Upper lobe of right lung (tissue), 1 donor: ENCODE results near the gene CALU. TPM values are rescaled to one million over a fixed set of nuclear protein-coding genes. Genes with fewer than 3 reads are reported as not detected.

Source experiments
- ATAC-seq: fragments of 200-7000 bp; cut with Tn5 transposase; one replicate; pipeline ENCODE4 v1.9.1; 2020; ENCODE audit warnings: mild to moderate bottlenecking, moderate library complexity
- DNase-seq: peaks from one replicate; pipeline ENCODE4 v3.0.0-alpha.2; 2020
- H3K27ac ChIP-seq: fragments of 200-600 bp; one replicate; pipeline ENCODE4 v1.8.0; 2022
- H3K27me3 ChIP-seq: fragments of 200-600 bp; one replicate; pipeline ENCODE4 v1.8.0; 2022; ENCODE audit warnings: mild to moderate bottlenecking
- H3K36me3 ChIP-seq: fragments of 200-600 bp; one replicate; pipeline ENCODE4 v1.8.0; 2022
- H3K4me1 ChIP-seq: fragments of 200-600 bp; one replicate; pipeline ENCODE4 v1.8.0; 2022
- H3K4me3 ChIP-seq: fragments of 200-600 bp; one replicate; pipeline ENCODE4 v1.8.0; 2022; ENCODE audit warnings: mild to moderate bottlenecking
- H3K9me3 ChIP-seq: fragments of 200-600 bp; one replicate; pipeline ENCODE4 v1.8.0; 2022
- intact Hi-C: fragments of 100-400 bp; cut with DNase I; formaldehyde crosslinking; loops from one replicate; pipeline ENCODE4 v1.11.0; 2022
- long read RNA-seq: library from polyadenylated mRNA; unstranded; transcript quantifications from one replicate; pipeline ENCODE4 v2.0.0, GENCODE V29; 2021
- total RNA-seq: library from RNA; stranded (reverse); fragmentation: NEBNext Ultra II Directional; extraction: Animal tissue kit (Norgen Biotek cat#: 25700); gene quantifications from one replicate; pipeline ENCODE4 v1.2.1, GENCODE V29; 2021
- TF ChIP-seq, protein P1 (sequence below): fragments of 200-600 bp; IDR thresholded peaks from one replicate; pipeline ENCODE4 v1.8.0; 2022; ENCODE audit warnings: antibody characterized with exemption
- donor health status: DM: no; HTN: yes; CAD: no; lungs with severe emphysema.

CALU gene
- 100 TPM for total RNA-seq
- long read RNA-seq, transcript CALU-201 (7 exons, 3,357 nt) = major isoform, 279 of 379 reads
- long read RNA-seq, transcript CALU-202 (7 exons, 2,438 nt) = minor isoform, 76 of 379 reads
- long read RNA-seq, partial matches to known transcripts = 12 of 379 reads
- long read RNA-seq, other reads (novel, unspliced or antisense) = 10 of 379 reads

DNA sequence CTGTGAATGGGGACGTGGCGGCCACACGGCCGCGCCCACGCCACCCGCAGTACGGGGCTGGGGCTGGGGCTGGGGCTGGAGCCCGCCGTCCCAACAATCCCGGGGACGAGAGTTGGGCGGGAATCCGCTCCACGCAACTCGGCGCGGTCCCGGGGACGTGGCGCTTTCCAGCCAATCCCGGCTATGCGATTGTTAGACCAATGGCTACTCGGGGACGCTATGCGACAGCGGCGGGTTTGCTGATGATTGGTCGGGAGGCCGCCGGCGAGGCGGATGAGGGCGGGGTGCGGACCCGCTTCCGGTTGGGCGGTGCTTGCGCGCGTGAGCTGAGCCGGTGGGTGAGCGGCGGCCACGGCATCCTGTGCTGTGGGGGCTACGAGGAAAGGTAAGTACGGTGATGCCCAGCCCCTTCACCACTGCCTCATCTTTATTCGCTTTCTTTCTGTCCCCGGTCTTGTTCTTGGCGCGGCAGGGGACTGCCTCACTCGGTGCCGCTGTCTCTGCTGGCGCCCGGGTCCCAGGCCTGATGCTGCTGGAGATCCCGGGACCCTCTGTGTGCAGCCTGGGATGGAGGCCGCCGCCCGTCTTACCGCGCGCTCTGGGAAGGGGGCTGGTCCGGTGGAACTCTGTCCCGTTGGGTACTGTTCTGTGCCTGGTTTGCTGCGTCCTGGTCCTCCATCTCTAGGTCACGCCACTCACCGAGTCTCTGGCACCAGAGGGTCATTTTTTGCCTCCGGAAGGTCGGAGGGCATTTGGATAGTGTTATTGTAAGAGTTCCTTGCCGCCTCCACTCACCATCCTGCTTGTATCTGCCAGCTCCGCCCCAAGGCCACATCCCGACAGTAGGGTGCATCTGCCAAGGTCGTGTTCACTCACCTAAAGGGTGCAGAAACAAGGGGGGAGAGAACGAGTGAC is at the start of gene CALU:
CALU (plus strand) TSS at position 312 of the 915 bp plus-strand sequence. CDS start 9,225 bp downstream, outside the sequence.
- peaks cover 25% of the 10 kb centered on the region for H3K4me1 ChIP-seq
- peak; percentile 98 for DNase-seq
- TF ChIP-seq, protein P1, sequence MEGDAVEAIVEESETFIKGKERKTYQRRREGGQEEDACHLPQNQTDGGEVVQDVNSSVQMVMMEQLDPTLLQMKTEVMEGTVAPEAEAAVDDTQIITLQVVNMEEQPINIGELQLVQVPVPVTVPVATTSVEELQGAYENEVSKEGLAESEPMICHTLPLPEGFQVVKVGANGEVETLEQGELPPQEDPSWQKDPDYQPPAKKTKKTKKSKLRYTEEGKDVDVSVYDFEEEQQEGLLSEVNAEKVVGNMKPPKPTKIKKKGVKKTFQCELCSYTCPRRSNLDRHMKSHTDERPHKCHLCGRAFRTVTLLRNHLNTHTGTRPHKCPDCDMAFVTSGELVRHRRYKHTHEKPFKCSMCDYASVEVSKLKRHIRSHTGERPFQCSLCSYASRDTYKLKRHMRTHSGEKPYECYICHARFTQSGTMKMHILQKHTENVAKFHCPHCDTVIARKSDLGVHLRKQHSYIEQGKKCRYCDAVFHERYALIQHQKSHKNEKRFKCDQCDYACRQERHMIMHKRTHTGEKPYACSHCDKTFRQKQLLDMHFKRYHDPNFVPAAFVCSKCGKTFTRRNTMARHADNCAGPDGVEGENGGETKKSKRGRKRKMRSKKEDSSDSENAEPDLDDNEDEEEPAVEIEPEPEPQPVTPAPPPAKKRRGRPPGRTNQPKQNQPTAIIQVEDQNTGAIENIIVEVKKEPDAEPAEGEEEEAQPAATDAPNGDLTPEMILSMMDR = no peak

DNA sequence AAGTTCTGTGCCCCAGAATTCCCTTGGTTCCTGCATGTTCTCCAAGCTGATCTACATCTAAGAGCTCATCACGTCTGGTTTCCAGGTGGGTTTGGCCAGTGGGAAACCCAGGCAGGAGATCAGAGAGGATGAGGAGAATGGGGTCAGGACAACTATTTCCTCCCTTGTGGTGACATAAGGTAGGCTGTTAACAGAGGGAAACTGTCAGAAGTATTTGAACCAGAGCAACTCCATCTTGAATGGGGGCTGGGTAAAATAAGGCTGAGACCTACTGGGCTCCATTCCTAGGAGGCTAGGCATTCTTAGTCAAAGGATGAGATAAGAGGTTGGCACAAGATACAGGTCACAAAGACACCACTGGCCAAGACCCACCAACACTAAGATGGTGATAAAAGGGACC is 47.9 kb upstream of the CALU start:
- TF ChIP-seq, protein P1 = no peak
- H3K4me1 ChIP-seq = no peaks in the 10 kb centered on the region
- ATAC-seq (no peak), DNase-seq (no peak)
- H3K4me3 ChIP-seq = no peak overlapping the region
- H3K27me3 ChIP-seq = no peaks in the 10 kb centered on the region
- H3K9me3 ChIP-seq = no peaks in the 10 kb centered on the region
- no peaks in the 10 kb centered on the region for H3K36me3 ChIP-seq
- intact Hi-C loops = no loop called here
- H3K27ac ChIP-seq = no peak overlapping the region

More for the DNA sequence above, at the start of gene CALU:
- Histone ChIP-seq H3K4me3 (peak within 1 kb of the TSS; percentile 98), H3K36me3 (no peaks in the 10 kb centered on the region), H3K27ac (peak within 1 kb of the TSS; percentile 94), H3K9me3 (no peaks in the 10 kb centered on the region), H3K27me3 (no peaks in the 10 kb centered on the region)
- ATAC-seq = peak; percentile 100
- intact Hi-C loops = no loop called here

DNA sequence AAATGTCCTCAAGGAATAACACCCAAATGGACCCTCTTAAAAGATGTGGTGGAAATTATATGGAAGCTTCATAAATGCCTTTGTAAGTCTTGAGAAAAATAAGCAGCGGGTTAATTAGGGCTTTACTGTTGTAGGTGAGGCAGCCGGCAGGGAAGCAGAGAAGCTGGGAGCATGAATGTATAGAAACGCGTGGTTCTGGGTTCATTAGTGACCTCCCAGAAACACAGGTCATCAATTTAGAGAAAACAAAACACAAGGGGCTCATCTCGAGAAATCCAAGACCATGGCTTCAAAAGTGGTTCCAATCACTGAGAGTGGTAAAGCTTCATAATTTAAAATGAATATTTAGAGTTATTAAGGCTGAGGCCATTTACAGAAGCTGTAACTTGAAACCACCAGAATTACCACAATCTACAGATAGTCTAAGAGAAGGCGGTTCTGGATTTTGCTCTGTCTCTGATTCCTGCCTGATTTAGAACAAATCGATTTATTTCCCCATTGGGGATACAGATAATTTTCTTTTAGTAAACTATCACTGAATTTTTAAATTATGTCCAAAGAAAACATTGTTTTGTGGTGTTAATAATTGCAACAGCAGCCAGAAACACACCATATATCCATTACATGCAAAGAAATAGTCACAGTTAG is 46.4 kb upstream of the CALU start:
- H3K27ac ChIP-seq = no peak overlapping the region
- intact Hi-C loops = no loop called here
- DNase-seq = no peak
- H3K27me3 ChIP-seq = no peaks in the 10 kb centered on the region
- H3K36me3 ChIP-seq = no peaks in the 10 kb centered on the region
- no peaks in the 10 kb centered on the region for H3K9me3 ChIP-seq
- no peak for ATAC-seq
- TF ChIP-seq, protein P1 = no peak
- no peaks in the 10 kb centered on the region for H3K4me1 ChIP-seq
- no peak overlapping the region for H3K4me3 ChIP-seq

DNA sequence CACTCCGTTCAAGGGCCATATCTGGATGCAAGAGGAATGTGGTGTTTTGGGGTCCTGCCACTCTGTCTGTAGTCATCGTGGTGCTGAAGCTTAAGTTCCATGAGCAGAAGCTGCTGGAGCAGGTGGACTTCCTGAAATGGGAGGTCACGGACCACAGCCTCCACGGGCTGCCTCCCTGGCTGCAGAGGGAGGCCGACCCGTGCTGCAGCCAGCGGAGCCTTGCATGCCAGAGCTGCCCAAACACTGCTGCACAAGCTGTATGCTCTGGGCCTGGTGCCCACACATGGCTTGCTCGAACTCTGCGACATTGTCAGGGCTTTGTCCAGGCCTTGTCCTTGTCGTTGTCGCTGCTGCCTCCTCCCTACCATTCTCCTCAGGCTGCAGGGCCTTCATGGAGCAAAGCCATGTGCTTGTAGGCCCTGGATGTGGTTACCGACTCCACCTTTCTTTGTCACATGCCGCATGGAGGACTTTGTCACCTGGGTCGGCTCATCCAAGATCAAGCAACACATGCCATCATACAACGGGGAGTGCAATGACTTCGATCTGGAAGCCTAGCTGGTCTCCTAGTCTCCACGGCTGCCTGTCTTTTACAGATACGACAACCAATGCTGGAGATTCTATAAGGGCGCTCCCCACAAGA is 45.7 kb upstream of the CALU start:
- H3K27ac ChIP-seq = no peak overlapping the region
- no peaks in the 10 kb centered on the region for H3K9me3 ChIP-seq
- no peaks in the 10 kb centered on the region for H3K4me1 ChIP-seq
- TF ChIP-seq, protein P1 = no peak
- H3K36me3 ChIP-seq = no peaks in the 10 kb centered on the region
- ATAC-seq (no peak), DNase-seq (no peak)
- peaks cover 6% of the 10 kb centered on the region for H3K27me3 ChIP-seq
- intact Hi-C loops = no loop called here
- no peak overlapping the region for H3K4me3 ChIP-seq

DNA sequence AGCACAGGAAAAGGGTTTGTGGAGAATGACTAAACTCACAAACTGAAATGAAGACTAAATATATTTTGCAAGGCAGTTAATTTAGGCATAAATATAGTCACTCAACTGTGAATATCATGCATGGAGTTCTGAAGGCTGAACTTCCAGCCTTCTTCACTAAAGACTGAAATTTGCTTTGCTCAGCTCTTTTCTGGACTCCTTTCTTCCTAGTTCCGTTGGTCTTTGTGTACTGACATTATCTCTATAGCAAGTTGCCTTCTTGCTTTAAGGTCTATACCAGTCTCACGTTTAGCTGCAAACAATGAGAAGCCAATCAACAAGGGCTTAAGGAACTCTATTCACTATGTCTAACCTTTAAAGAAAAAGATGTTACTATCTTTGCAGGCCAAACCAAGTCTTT is 44.4 kb upstream of the CALU start:
- peaks cover 16% of the 10 kb centered on the region for H3K27me3 ChIP-seq
- ATAC-seq = no peak

More for the DNA sequence above, 44.4 kb upstream of the CALU start:
- intact Hi-C loops = no loop called here
- Histone ChIP-seq H3K27ac (no peak overlapping the region), H3K4me3 (no peak overlapping the region), H3K36me3 (no peaks in the 10 kb centered on the region), H3K9me3 (no peaks in the 10 kb centered on the region), H3K4me1 (no peaks in the 10 kb centered on the region)
- TF ChIP-seq, protein P1 = no peak
- no peak for DNase-seq
